Prostate gland (tissue), 2 donors: ENCODE results near the gene ANP32B. TPM values are rescaled to one million over a fixed set of nuclear protein-coding genes. Genes with fewer than 3 reads are reported as not detected.
A peak's percentile ranks its signal among the peaks of the same experiment; 100 is the strongest.
"Not testable (repeated sequence)": the region's sequence is repeated elsewhere in the genome, so short reads cannot be mapped to it uniquely, and the experiment has no call there.

Source experiments
- DNase-seq: peaks from one replicate; pipeline ENCODE4 v3.0.0-alpha.2; 2019; ENCODE audit warnings: low spot score
- H3K27ac ChIP-seq, 2 donors: fragments of 200-600 bp; sonication (generic); 2 replicates each; pipeline ENCODE4 v1.5.1; 2017 to 2019
- H3K27me3 ChIP-seq: fragments of 200-600 bp; sonication (generic); replicated peaks from 2 replicates; pipeline ENCODE4 v1.5.1; 2019; ENCODE audit not compliant: insufficient read depth
- H3K36me3 ChIP-seq, 2 donors: fragments of 200-600 bp; sonication (generic); 1 replicate in 1 of 2; 2 replicates in 1 of 2; pipeline versions ENCODE4 v1.5.1 to v1.8.1; 2017 to 2019
- H3K4me1 ChIP-seq: fragments of 200-600 bp; sonication (generic); replicated peaks from 2 replicates; pipeline ENCODE4 v1.5.1; 2019
- H3K4me3 ChIP-seq, 2 donors: fragments of 200-600 bp; sonication (generic); 2 replicates each; pipeline ENCODE4 v1.5.1; 2017 to 2019
- H3K9me3 ChIP-seq: fragments of 200-600 bp; sonication (generic); 2 replicates; pipeline ENCODE4 v1.5.1; 2017
- POLR2A ChIP-seq: fragments of 450-650 bp; IDR thresholded peaks from one replicate; pipeline ENCODE4 v1.6.1; 2016; ENCODE audit warnings: antibody characterized with exemption, mild to moderate bottlenecking
- POLR2AphosphoS5 ChIP-seq: sonication (generic); formaldehyde crosslinking; IDR thresholded peaks from one replicate; pipeline ENCODE4 v1.6.1; 2017; ENCODE audit warnings: antibody characterized with exemption
- WGBS: methylation state at CpG from one replicate; pipeline ENCODE4 v1.1.5; 2018; 5-methylcytosine and 5-hydroxymethylcytosine counted together
- intact Hi-C: fragments of 100-400 bp; cut with DNase I; formaldehyde crosslinking; loops from one replicate; pipeline ENCODE4 v1.14.2; 2022
- total RNA-seq, 2 donors: library from RNA; depleted of rRNA; stranded (reverse); fragments of >200 nt; gene quantifications; one replicate each; pipeline ENCODE4 v1.1.0, GENCODE V29; 2016
- TF ChIP-seq, protein P1 (sequence below), 4 experiments: fragments of 200-600 bp in 2 of 4; fragments of 450-650 bp in 2 of 4; sonication (generic) in 2 of 4; IDR thresholded peaks; 1 replicate in 3 of 4; 2 replicates in 1 of 4; pipeline ENCODE4 v1.5.1; 2016 to 2019; ENCODE audit warnings: antibody characterized with exemption in 4 of 4, mild to moderate bottlenecking in 2 of 4, moderate library complexity in 2 of 4

ANP32B gene
- total RNA-seq, 2 donors from 2014 or later, result 22.5 to 25.1 TPM

DNA sequence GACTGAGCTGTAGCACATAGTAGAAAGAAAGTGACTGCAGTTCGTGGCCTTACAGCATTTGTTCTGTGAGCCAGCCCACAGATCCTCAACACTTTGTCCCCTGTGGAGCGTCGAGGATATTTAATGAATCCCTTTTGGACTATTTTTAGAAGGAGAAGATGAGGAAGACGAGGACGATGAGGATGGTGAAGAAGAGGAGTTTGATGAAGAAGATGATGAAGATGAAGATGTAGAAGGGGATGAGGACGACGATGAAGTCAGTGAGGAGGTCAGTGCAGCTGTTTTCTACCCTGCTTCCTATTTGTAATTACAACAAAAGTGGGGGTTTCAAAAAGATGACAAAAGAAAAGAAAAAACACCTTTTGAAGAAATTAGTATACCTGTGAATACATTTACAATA, 28.0 kb downstream of the ANP32B start:
- no peaks in the 10 kb centered on the region for H3K27me3 ChIP-seq
- DNase-seq, result no peak

DNA sequence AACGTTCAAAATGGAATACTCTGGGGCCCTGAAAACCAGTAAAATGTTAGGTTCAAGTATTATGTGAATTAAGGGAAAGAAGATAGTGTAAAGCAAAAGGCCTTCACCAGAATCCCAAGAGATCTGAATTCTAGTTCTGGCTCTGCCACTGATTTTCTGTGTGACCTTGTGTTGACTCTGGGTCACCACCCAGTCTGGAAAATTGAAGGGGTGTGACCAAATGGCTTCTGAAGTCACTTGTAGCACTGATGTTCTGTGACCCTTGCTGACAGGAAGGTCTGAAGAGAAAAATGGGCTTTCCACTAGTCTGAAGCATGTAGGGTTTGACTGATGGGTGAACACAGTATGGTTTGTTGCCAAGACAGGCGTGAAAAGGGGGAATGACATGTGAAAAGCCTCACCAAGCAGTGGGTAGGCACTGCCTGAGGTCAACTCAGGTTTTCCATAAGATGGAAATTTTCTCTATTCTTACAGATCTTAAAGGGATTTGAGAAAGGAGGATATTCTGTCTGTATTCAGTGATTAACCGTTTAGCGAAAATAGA, 33.1 kb downstream of the ANP32B start:
- intact Hi-C loops, result no loop called here
- Histone ChIP-seq H3K4me3 (no peak overlapping the region), H3K4me1 (no peaks in the 10 kb centered on the region), H3K36me3 (peaks cover 13 to 14% of the 10 kb centered on the region in 2 donors), H3K27ac (no peak overlapping the region), H3K27me3 (no peaks in the 10 kb centered on the region), H3K9me3 (no peaks in the 10 kb centered on the region)
- TF ChIP-seq POLR2A, result no peak
- no peak for TF ChIP-seq POLR2AphosphoS5
- TF ChIP-seq, protein P1, sequence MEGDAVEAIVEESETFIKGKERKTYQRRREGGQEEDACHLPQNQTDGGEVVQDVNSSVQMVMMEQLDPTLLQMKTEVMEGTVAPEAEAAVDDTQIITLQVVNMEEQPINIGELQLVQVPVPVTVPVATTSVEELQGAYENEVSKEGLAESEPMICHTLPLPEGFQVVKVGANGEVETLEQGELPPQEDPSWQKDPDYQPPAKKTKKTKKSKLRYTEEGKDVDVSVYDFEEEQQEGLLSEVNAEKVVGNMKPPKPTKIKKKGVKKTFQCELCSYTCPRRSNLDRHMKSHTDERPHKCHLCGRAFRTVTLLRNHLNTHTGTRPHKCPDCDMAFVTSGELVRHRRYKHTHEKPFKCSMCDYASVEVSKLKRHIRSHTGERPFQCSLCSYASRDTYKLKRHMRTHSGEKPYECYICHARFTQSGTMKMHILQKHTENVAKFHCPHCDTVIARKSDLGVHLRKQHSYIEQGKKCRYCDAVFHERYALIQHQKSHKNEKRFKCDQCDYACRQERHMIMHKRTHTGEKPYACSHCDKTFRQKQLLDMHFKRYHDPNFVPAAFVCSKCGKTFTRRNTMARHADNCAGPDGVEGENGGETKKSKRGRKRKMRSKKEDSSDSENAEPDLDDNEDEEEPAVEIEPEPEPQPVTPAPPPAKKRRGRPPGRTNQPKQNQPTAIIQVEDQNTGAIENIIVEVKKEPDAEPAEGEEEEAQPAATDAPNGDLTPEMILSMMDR (IDR thresholded peaks at IDR 0.05), result no peak
- DNase-seq, result no peak
- 90% methylated on average over 4 of the region's 4 CpGs for WGBS

More for the DNA sequence above, 28.0 kb downstream of the ANP32B start:
- Histone ChIP-seq H3K27ac (no peak overlapping the region), H3K4me3 (no peak overlapping the region), H3K4me1 (no peaks in the 10 kb centered on the region), H3K36me3 (peaks cover 14 to 18% of the 10 kb centered on the region in 2 donors), H3K9me3 (no peaks in the 10 kb centered on the region)
- intact Hi-C loops, result no loop called here
- TF ChIP-seq, protein P1 (IDR thresholded peaks at IDR 0.05), result no peak
- no peak for TF ChIP-seq POLR2AphosphoS5
- no peak for TF ChIP-seq POLR2A
- 87% methylated on average over 7 of the region's 7 CpGs for WGBS

DNA sequence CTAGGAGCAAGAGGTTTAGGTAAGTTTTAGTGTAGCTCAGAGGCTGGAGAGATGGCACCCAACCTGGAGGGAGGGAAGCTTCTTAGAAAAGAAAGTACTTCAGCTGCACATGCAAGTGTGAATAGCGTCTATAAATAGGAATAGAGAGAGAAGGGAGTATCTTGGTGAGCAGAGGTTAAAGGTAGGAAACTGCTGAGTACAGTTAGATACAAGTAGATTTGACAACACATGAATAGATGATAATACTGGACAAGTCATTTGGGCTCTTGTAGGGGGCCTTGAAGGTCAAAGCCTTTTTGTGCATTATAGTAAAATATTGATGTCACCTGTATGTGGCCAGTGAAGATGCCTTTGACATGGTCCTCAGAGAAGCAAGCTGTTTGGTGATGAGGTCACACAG, 34.2 kb downstream of the ANP32B start:
- intact Hi-C loops, result no loop called here
- TF ChIP-seq POLR2A (no peak), POLR2AphosphoS5 (no peak)
- TF ChIP-seq, protein P1 (IDR thresholded peaks at IDR 0.05), result no peak
- H3K27ac ChIP-seq, result no peak overlapping the region
- H3K27me3 ChIP-seq, result no peaks in the 10 kb centered on the region
- H3K9me3 ChIP-seq, result no peaks in the 10 kb centered on the region
- peaks cover 13 to 14% of the 10 kb centered on the region in 2 donors for H3K36me3 ChIP-seq
- no peaks in the 10 kb centered on the region for H3K4me1 ChIP-seq
- no peak overlapping the region for H3K4me3 ChIP-seq
- 68% methylated on average over 1 of the region's 1 CpG for WGBS
- DNase-seq, result no peak

DNA sequence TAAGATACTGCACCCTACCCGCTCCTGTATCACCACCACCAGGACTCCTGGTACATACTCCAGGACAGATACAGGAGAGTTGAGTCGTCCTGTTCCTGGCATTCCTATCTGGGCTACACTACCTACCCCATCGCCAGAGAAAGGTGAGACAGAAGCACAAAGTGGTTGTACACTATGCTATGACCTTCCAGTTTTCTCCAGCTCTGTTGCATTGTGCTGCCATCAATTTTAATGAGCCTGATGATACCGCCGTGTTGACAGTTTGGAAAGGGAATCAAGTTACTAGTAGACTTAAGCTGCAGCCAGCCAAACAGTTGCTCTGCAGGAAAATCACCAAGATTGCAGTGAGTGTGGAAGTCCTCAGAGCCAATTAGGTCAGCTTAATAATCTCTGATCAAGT, 35.2 kb downstream of the ANP32B start:
- H3K4me3 ChIP-seq, result no peak overlapping the region
- no peaks in the 10 kb centered on the region for H3K9me3 ChIP-seq
- H3K4me1 ChIP-seq, result no peaks in the 10 kb centered on the region
- H3K36me3 ChIP-seq, result peaks cover 6 to 9% of the 10 kb centered on the region in 2 donors
- no peak overlapping the region for H3K27ac ChIP-seq
- DNase-seq, result peak; percentile 17
- WGBS, result 51% methylated on average over 5 of the region's 5 CpGs
- intact Hi-C loops, result no loop called here
- TF ChIP-seq POLR2A, result no peak
- peak; percentile 32 for TF ChIP-seq POLR2AphosphoS5
- H3K27me3 ChIP-seq, result no peaks in the 10 kb centered on the region

DNA sequence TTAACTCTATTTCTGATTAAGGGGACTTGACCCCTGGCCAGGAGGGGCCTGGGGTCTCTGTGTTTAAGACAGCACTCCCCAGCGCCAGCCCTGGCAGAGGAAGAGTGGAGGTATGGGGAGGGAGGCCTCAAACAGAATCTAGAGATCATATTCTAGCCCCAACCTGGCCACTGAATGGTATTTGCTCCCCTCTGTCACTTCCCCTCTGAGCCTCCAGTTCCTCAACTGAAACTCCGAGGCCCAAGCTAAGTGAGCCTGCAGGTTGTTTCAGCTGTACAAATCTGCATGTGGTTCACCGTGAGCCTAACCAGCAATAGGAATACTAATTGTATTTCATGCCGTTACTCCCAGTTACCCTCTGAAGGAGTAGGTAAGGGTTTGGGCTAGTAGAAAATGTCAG, 36.0 kb downstream of the ANP32B start:
- Histone ChIP-seq H3K9me3 (no peaks in the 10 kb centered on the region), H3K36me3 (peaks cover 0 to 3% of the 10 kb centered on the region in 2 donors), H3K27me3 (no peaks in the 10 kb centered on the region), H3K4me1 (no peaks in the 10 kb centered on the region), H3K27ac (no peak overlapping the region), H3K4me3 (no peak overlapping the region)
- no peak for DNase-seq
- no peak for TF ChIP-seq POLR2AphosphoS5
- TF ChIP-seq, protein P1 (IDR thresholded peaks at IDR 0.05), result no peak
- no peak for TF ChIP-seq POLR2A
- WGBS, result 83% methylated on average over 4 of the region's 4 CpGs
- intact Hi-C loops, result no loop called here

DNA sequence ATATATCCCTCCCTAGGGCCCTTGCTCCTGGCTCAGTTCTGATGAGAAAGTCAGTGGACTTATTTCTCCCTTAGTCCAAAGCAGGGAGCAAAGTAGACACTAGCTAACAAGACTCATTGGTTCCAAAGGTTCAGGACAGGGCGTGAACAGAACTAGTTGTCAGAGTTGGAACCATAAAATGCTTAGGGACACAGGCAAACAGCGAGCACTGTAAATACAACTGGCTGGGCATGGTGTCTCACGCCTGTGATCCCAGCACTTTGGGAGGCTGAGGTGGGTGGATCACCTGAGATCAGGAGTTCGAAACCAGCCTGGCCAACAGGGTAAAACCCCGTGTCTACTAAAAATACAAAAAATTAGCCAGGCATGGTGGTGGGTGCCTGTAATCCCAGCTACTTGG, 36.7 kb downstream of the ANP32B start:
- H3K4me3 ChIP-seq, intact Hi-C loops, H3K9me3 ChIP-seq, H3K4me1 ChIP-seq, H3K27ac ChIP-seq, H3K27me3 ChIP-seq, DNase-seq, H3K36me3 ChIP-seq: not testable (repeated sequence)
- 82% methylated on average over 5 of the region's 5 CpGs for WGBS
